Epithelial cell of esophagus (primary cell): ENCODE results near the gene NR5A2.

ENCODE experiments used
- DNase-seq: peaks from one replicate; pipeline ENCODE4 v3.0.0; 2010; ENCODE audit warnings: low read depth
- H3K4me3 ChIP-seq: 2 replicates; pipeline ENCODE4 v1.5.1; 2011; ENCODE audit warnings: mild to moderate bottlenecking, low read length, control low read depth
- CTCF ChIP-seq: IDR thresholded peaks from 2 replicates; pipeline ENCODE4 v1.5.1; 2011; ENCODE audit warnings: low read depth, mild to moderate bottlenecking, low read length, control low read depth, inconsistent platforms; ENCODE audit not compliant: insufficient read depth; ENCODE audit errors: missing control alignments

NR5A2 gene

GRCh38 chr1:200028586-200029034 lies 1.1 kb downstream of the NR5A2 start:
- H3K4me3 ChIP-seq: peak overlapping the region; percentile 47
- no peak for DNase-seq
- TF ChIP-seq CTCF: no peak

GRCh38 chr1:200029035-200029821 lies 1.7 kb downstream of the NR5A2 start:
- peak overlapping the region; percentile 54 for H3K4me3 ChIP-seq
- DNase-seq: peak; percentile 62
- TF ChIP-seq CTCF: no peak

GRCh38 chr1:200029822-200030152 lies 2.3 kb downstream of the NR5A2 start:
- DNase-seq: no peak
- peak overlapping the region; percentile 54 for H3K4me3 ChIP-seq

GRCh38 chr1:200030791-200031190 lies 3.3 kb downstream of the NR5A2 start:
- no peak overlapping the region for H3K4me3 ChIP-seq
- DNase-seq: no peak
- no peak for TF ChIP-seq CTCF

More at GRCh38 chr1:200029822-200030152, 2.3 kb downstream of the NR5A2 start:
- no peak for TF ChIP-seq CTCF

- peak; percentile 16 for DNase-seq
- no peak overlapping the region for H3K4me3 ChIP-seq
- TF ChIP-seq CTCF: peak; percentile 9
Measured at GRCh38 chr1:200033511-200034261, 6.2 kb downstream of the NR5A2 start.

- no peak overlapping the region for H3K4me3 ChIP-seq
- no peak for TF ChIP-seq CTCF
- no peak for DNase-seq
Measured at GRCh38 chr1:200034262-200034557, 6.7 kb downstream of the NR5A2 start.
